ENCODE results near the gene EXOSC6.
"Not testable (repeated sequence)": the region's sequence is repeated elsewhere in the genome, so short reads cannot be mapped to it uniquely, and the experiment has no call there.

The EXOSC6 gene

GRCh38 chr16:70251629-70252354 is at the start of gene EXOSC6:
Gene EXOSC6 (minus strand): TSS chr16:70251940. CDS start chr16:70251900, 40 bp downstream.
- in situ Hi-C loops (cut with MboI; ENCODE audit: low sequenced_read_pairs), result no loop called here
- peaks cover 53% of the 10 kb centered on the region for H3K36me3 ChIP-seq (replicated peaks)

DNA sequence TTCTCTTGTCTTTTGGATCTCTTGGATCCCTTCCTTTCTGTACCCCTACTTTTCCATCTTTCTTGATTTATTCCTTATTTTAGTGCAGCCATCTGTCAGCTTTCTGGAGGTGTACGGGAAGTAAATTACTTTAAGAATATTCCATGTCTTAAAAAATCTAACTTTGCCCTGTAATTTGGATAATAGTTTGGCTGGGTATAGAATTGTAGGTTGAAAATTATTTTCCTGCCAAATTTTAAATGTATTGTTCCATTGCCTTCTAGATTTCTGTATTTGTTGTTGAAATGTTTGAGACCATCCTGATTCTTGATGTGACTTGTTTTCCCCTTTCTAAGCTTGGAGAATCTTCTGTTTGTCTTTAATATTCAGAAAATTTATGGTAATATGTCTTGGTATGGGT is 49.4 kb upstream of the EXOSC6 start:
- in situ Hi-C loops (cut with MboI; ENCODE audit: low sequenced_read_pairs), result no loop called here
- H3K36me3 ChIP-seq (replicated peaks), result no peaks in the 10 kb centered on the region
- no peak for DNase-seq (ENCODE audit: low spot score in 2 of 2)
- H3K27me3 ChIP-seq (ENCODE audit: low read depth), result no peaks in the 10 kb centered on the region
- no peak overlapping the region for H3K4me3 ChIP-seq
- H3K4me1 ChIP-seq, result no peaks in the 10 kb centered on the region
- H3K9me3 ChIP-seq, result peaks cover 6% of the 10 kb centered on the region

More at GRCh38 chr16:70251629-70252354, at the start of gene EXOSC6:
- Histone ChIP-seq H3K9me3 (no peaks in the 10 kb centered on the region), H3K4me1 (peaks cover 4% of the 10 kb centered on the region; the same call in 1 of the 2 replicates), H3K4me3 (peak within 1 kb of the TSS; percentile 66), H3K27me3 (ENCODE audit: low read depth) (no peaks in the 10 kb centered on the region)
- DNase-seq (ENCODE audit: low spot score in 2 of 2), result peak; percentile 89 to 95

GRCh38 chr16:70298988-70299938 is 47.5 kb upstream of the EXOSC6 start, which contains the start of gene DDX19B:
Gene DDX19B (plus strand): TSS chr16:70299186. CDS start chr16:70299298, 112 bp downstream.
- H3K27me3 ChIP-seq (ENCODE audit: low read depth), result no peaks in the 10 kb centered on the region
- no peak for DNase-seq (ENCODE audit: low spot score in 2 of 2)
- H3K4me3 ChIP-seq, result no peak within 1 kb of the TSS
- in situ Hi-C loops (cut with MboI; ENCODE audit: low sequenced_read_pairs), result no loop called here
- H3K36me3 ChIP-seq (replicated peaks), result no peaks in the 10 kb centered on the region
- H3K9me3 ChIP-seq, result peaks cover 6% of the 10 kb centered on the region
- no peaks in the 10 kb centered on the region for H3K4me1 ChIP-seq

DNA sequence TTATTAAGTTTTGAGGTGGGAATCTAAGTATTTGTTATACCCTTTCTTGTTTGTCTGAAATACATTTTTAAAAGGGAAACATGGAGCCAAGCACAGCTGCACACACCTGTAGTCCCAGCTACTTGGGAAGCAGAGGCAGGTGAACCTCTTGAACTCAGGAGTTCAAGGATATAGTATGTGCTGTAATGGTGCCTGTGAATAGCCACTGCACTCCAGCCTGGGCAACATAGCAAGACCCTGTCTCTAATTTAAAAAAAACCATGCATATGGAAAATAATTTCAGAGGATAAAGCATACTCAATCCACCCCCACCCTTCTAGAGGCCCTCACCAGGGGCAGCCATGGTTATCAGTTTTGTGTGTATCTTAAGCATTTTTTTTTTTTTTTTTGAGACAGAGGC is 43.9 kb upstream of the EXOSC6 start:
- H3K4me3 ChIP-seq, result no peak overlapping the region
- in situ Hi-C loops (cut with MboI; ENCODE audit: low sequenced_read_pairs), result no loop called here
- DNase-seq (ENCODE audit: low spot score in 2 of 2), result no peak
- no peaks in the 10 kb centered on the region for H3K27me3 ChIP-seq (ENCODE audit: low read depth)
- H3K36me3 ChIP-seq (replicated peaks), result no peaks in the 10 kb centered on the region
- H3K9me3 ChIP-seq, result no peaks in the 10 kb centered on the region
- no peaks in the 10 kb centered on the region for H3K4me1 ChIP-seq

DNA sequence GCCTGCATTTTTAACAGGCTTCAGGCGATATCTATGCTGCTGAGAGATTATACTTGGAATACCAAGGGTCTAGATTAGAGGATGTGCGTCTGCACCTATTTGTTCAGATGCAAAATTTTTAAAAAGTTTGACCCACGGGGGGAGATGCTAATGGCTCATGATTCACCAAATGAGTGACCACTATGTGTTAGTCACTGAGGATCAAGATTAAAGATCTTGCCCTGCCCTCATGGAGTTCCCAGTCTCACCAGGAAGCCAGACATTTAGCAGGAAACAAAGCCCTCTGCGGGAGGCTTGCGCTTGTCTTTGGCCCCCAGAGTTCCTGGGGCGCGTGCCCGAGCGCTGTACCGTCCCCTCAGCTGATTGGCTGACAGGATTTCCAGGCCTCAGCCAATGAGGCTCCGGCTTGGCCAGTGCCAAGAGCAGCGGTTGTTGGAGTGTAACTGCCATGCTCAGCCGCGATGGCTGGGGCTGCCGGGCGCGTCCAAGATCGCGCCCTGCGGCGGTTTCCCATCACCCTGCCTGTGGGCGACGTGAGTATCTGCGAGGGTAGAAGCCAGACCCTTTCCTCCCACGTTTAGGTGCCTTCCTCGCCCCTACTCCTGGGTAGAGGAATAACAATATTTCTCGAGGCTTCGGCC is 42.8 kb upstream of the EXOSC6 start:
- no peak for DNase-seq (ENCODE audit: low spot score in 2 of 2)
- in situ Hi-C loops (cut with MboI; ENCODE audit: low sequenced_read_pairs), result no loop called here
- H3K4me3 ChIP-seq, result no peak overlapping the region

GRCh38 chr16:70292148-70292547 is 40.4 kb upstream of the EXOSC6 start:
- DNase-seq (ENCODE audit: low spot score in 2 of 2); H3K4me1 ChIP-seq; in situ Hi-C loops (cut with MboI; ENCODE audit: low sequenced_read_pairs); H3K4me3 ChIP-seq; H3K36me3 ChIP-seq (replicated peaks); H3K27me3 ChIP-seq (ENCODE audit: low read depth); H3K9me3 ChIP-seq: not testable (repeated sequence)

More for the DNA sequence above, 42.8 kb upstream of the EXOSC6 start:
- Histone ChIP-seq H3K27me3 (ENCODE audit: low read depth) (no peaks in the 10 kb centered on the region), H3K4me1 (peaks cover 5% of the 10 kb centered on the region), H3K36me3 (replicated peaks) (no peaks in the 10 kb centered on the region), H3K9me3 (no peaks in the 10 kb centered on the region)

- in situ Hi-C loops (cut with MboI; ENCODE audit: low sequenced_read_pairs), result no loop called here
- Histone ChIP-seq H3K36me3 (replicated peaks) (peaks cover 14% of the 10 kb centered on the region), H3K27me3 (ENCODE audit: low read depth) (no peaks in the 10 kb centered on the region), H3K4me1 (peaks cover 10% of the 10 kb centered on the region), H3K9me3 (no peaks in the 10 kb centered on the region), H3K4me3 (no peak overlapping the region)
- no peak for DNase-seq (ENCODE audit: low spot score in 2 of 2)
These were observed 39.3 kb upstream of the EXOSC6 start for GRCh38 chr16:70290949-70291519.

GRCh38 chr16:70289229-70290094 is 37.7 kb upstream of the EXOSC6 start, which contains the start of gene AARS1:
Gene AARS1 (minus strand): TSS chr16:70289506. CDS start chr16:70282763, 6,743 bp downstream.
- Histone ChIP-seq H3K27me3 (ENCODE audit: low read depth) (no peaks in the 10 kb centered on the region), H3K36me3 (replicated peaks) (peaks cover 29% of the 10 kb centered on the region), H3K4me3 (peak within 1 kb of the TSS; percentile 92), H3K9me3 (no peaks in the 10 kb centered on the region), H3K4me1 (peaks cover 10% of the 10 kb centered on the region)
- in situ Hi-C loops (cut with MboI; ENCODE audit: low sequenced_read_pairs), result no loop called here
- DNase-seq (ENCODE audit: low spot score in 2 of 2), result peak; percentile 97 to 98

DNA sequence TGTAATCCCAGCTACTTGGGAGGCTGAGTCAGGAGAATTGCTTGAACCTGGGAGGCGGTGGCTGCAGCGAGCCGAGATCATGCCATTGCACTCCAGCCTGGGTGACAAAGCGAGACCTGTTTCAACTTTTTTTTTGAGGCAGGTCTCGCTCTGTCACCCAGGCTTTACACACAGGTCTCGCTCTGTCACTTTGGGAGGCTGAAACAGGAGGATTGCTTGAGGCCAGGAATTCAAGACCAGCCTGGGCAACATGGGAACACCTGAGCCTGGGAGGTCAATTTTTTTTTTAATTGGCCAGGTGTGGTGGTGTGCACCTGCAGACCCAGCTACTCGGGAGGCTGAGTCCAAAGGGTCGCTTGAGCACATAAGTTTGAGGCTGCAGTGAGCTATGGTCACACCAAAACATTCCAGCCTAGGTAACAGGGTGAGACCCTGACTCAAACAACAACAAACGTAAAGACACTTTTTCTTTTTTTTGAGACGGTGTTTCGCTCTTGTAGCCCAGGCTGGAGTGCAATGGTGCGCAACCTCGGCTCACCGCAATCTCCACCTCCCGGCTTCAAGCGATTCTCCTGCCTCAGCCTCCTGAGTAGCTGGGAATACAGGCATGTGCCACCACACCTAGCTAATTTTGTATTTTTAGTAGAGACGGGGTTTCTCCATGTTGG is 35.7 kb upstream of the EXOSC6 start:
- Histone ChIP-seq H3K4me3 (peak overlapping the region; percentile 92), H3K36me3 (replicated peaks) (peaks cover 48% of the 10 kb centered on the region)
- in situ Hi-C loops (cut with MboI; ENCODE audit: low sequenced_read_pairs), result not testable (repeated sequence)

GRCh38 chr16:70276392-70276791 is 24.7 kb upstream of the EXOSC6 start:
- Histone ChIP-seq H3K27me3 (ENCODE audit: low read depth) (no peaks in the 10 kb centered on the region), H3K36me3 (replicated peaks) (peaks cover 88% of the 10 kb centered on the region), H3K4me3 (no peak overlapping the region), H3K4me1 (no peaks in the 10 kb centered on the region), H3K9me3 (no peaks in the 10 kb centered on the region)
- in situ Hi-C loops (cut with MboI; ENCODE audit: low sequenced_read_pairs), result no loop called here
- DNase-seq (ENCODE audit: low spot score in 2 of 2), result no peak

More for the DNA sequence above, 35.7 kb upstream of the EXOSC6 start:
- DNase-seq (ENCODE audit: low spot score in 2 of 2); H3K27me3 ChIP-seq (ENCODE audit: low read depth); H3K4me1 ChIP-seq; H3K9me3 ChIP-seq: not testable (repeated sequence)

GRCh38 chr16:70271696-70272095 is 20.0 kb upstream of the EXOSC6 start:
- DNase-seq (ENCODE audit: low spot score in 2 of 2), result no peak
- no peaks in the 10 kb centered on the region for H3K9me3 ChIP-seq

GRCh38 chr16:70270176-70270575 is 18.4 kb upstream of the EXOSC6 start:
- no peak for DNase-seq (ENCODE audit: low spot score in 2 of 2)
- Histone ChIP-seq H3K36me3 (replicated peaks) (peaks cover 91% of the 10 kb centered on the region), H3K9me3 (no peaks in the 10 kb centered on the region), H3K4me1 (no peaks in the 10 kb centered on the region), H3K4me3 (no peak overlapping the region), H3K27me3 (ENCODE audit: low read depth) (no peaks in the 10 kb centered on the region)
- in situ Hi-C loops (cut with MboI; ENCODE audit: low sequenced_read_pairs), result no loop called here

More at GRCh38 chr16:70271696-70272095, 20.0 kb upstream of the EXOSC6 start:
- in situ Hi-C loops (cut with MboI; ENCODE audit: low sequenced_read_pairs), result no loop called here
- H3K4me1 ChIP-seq, result no peaks in the 10 kb centered on the region
- H3K36me3 ChIP-seq (replicated peaks), result peaks cover 89% of the 10 kb centered on the region
- no peaks in the 10 kb centered on the region for H3K27me3 ChIP-seq (ENCODE audit: low read depth)
- H3K4me3 ChIP-seq, result no peak overlapping the region

Measured in HAP-1 (cell line).